ENCODE measurements around the gene SKAP2.

Gene SKAP2

GRCh38 chr7:26618898-26619297 is 245.5 kb downstream of the SKAP2 start:
- TF ChIP-seq CTCF (IDR thresholded peaks at IDR 0.05; ENCODE audit: insufficient read depth, low read length, poor library complexity, severe bottlenecking) = no peak
- Histone ChIP-seq H3K27me3 (replicated peaks; ENCODE audit: control insufficient read depth, insufficient read depth, low read length) (no peaks in the 10 kb centered on the region), H3K4me3 (replicated peaks; ENCODE audit: low read depth, low read length) (no peak overlapping the region), H3K36me3 (ENCODE audit: control insufficient read depth, insufficient read depth, low read length) (no peaks in the 10 kb centered on the region)
- no peak for DNase-seq (ENCODE audit: extremely low read depth, insufficient read length)

DNA sequence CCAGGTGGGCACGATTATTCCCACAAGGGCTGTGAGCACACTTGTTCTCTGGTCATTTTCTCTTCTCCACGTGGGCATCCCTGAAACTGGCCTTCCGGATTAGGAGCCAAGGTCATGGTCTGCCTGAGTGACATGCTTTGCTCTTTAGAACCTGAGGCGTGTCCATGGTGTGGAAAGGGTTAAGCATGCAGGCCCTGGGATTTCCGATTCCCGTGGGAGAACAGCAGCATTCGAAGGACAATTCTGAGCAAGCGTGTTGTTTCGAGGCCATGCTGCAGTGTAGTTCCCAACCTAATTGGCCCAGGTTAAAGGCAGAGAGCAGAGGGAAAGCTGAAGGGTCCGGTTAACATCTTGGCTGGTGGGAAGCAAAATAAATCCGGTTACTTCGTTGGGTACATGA is 245.9 kb downstream of the SKAP2 start:
- TF ChIP-seq CTCF (IDR thresholded peaks at IDR 0.05; ENCODE audit: insufficient read depth, low read length, poor library complexity, severe bottlenecking) = no peak
- H3K4me3 ChIP-seq (replicated peaks; ENCODE audit: low read depth, low read length) = no peak overlapping the region
- no peak for DNase-seq (ENCODE audit: extremely low read depth, insufficient read length)
- H3K36me3 ChIP-seq (ENCODE audit: control insufficient read depth, insufficient read depth, low read length) = no peaks in the 10 kb centered on the region
- no peaks in the 10 kb centered on the region for H3K27me3 ChIP-seq (replicated peaks; ENCODE audit: control insufficient read depth, insufficient read depth, low read length)
